BE2C (cell line): ENCODE data around the gene UNC5CL.

Experiments
- DNase-seq: peaks from one replicate; pipeline ENCODE4 v3.0.0-alpha.2; 2020
- H3K27me3 ChIP-seq: fragments of 250-450 bp; sonication (Bioruptor Pico); 2 replicates; pipeline ENCODE4 v1.5.1; 2020; ENCODE audit warnings: mild to moderate bottlenecking
- H3K36me3 ChIP-seq: fragments of 250-450 bp; sonication (Bioruptor Pico); 2 replicates; pipeline ENCODE4 v1.5.1; 2020; ENCODE audit warnings: mild to moderate bottlenecking
- H3K4me1 ChIP-seq: fragments of 250-450 bp; sonication (Bioruptor Pico); 2 replicates; pipeline ENCODE4 v1.5.1; 2020
- H3K4me3 ChIP-seq: 2 replicates; pipeline ENCODE4 v1.5.1; 2011; ENCODE audit warnings: low read depth, low read length
- H3K9me3 ChIP-seq: fragments of 250-450 bp; sonication (Bioruptor Pico); 2 replicates; pipeline ENCODE4 v1.5.1; 2020
- CTCF ChIP-seq: IDR thresholded peaks from 2 replicates; pipeline ENCODE4 v1.5.1; 2012; ENCODE audit warnings: mild to moderate bottlenecking, low read depth, low read length

The UNC5CL gene

GRCh38 chr6:41059556-41059955 is 20.5 kb upstream of the UNC5CL start:
- TF ChIP-seq CTCF = no peak
- Histone ChIP-seq H3K36me3 (no peaks in the 10 kb centered on the region; the same call in 1 of the 2 replicates), H3K27me3 (no peaks in the 10 kb centered on the region)

GRCh38 chr6:41058783-41059181 is 19.8 kb upstream of the UNC5CL start:
- no peak overlapping the region for H3K4me3 ChIP-seq
- no peaks in the 10 kb centered on the region for H3K36me3 ChIP-seq
- no peak for DNase-seq
- no peaks in the 10 kb centered on the region for H3K9me3 ChIP-seq
- no peaks in the 10 kb centered on the region for H3K27me3 ChIP-seq
- H3K4me1 ChIP-seq = no peaks in the 10 kb centered on the region
- TF ChIP-seq CTCF = no peak

More at GRCh38 chr6:41059556-41059955, 20.5 kb upstream of the UNC5CL start:
- no peak for DNase-seq
- H3K9me3 ChIP-seq = no peaks in the 10 kb centered on the region
- H3K4me3 ChIP-seq = no peak overlapping the region
- no peaks in the 10 kb centered on the region for H3K4me1 ChIP-seq

- Histone ChIP-seq H3K4me3 (no peak overlapping the region), H3K27me3 (no peaks in the 10 kb centered on the region), H3K4me1 (no peaks in the 10 kb centered on the region), H3K9me3 (no peaks in the 10 kb centered on the region), H3K36me3 (no peaks in the 10 kb centered on the region)
- no peak for TF ChIP-seq CTCF
- no peak for DNase-seq
Measured at GRCh38 chr6:41056768-41057490, 17.9 kb upstream of the UNC5CL start.

- Histone ChIP-seq H3K4me3 (no peak overlapping the region), H3K4me1 (no peaks in the 10 kb centered on the region), H3K36me3 (no peaks in the 10 kb centered on the region), H3K27me3 (no peaks in the 10 kb centered on the region), H3K9me3 (no peaks in the 10 kb centered on the region)
- DNase-seq = no peak
- no peak for TF ChIP-seq CTCF
Measured at GRCh38 chr6:41055149-41055548, 16.1 kb upstream of the UNC5CL start.

- H3K9me3 ChIP-seq = no peaks in the 10 kb centered on the region
- no peaks in the 10 kb centered on the region for H3K27me3 ChIP-seq
- H3K4me3 ChIP-seq = no peak overlapping the region
- no peaks in the 10 kb centered on the region for H3K4me1 ChIP-seq
- no peaks in the 10 kb centered on the region for H3K36me3 ChIP-seq
- no peak for DNase-seq
- no peak for TF ChIP-seq CTCF
Measured at GRCh38 chr6:41054511-41054910, 15.5 kb upstream of the UNC5CL start.

- Histone ChIP-seq H3K4me1 (no peaks in the 10 kb centered on the region), H3K9me3 (no peaks in the 10 kb centered on the region), H3K36me3 (no peaks in the 10 kb centered on the region), H3K27me3 (no peaks in the 10 kb centered on the region), H3K4me3 (no peak within 1 kb of the TSS)
- no peak for TF ChIP-seq CTCF
- peak; percentile 51 for DNase-seq
Measured at GRCh38 chr6:41053041-41053440, 14.0 kb upstream of the UNC5CL start, which contains the start of gene APOBEC2. Gene APOBEC2 (plus strand): TSS chr6:41053202. CDS start chr6:41053348, 146 bp downstream.
